ENCODE results near the gene NAA50.

NAA50 gene

DNA sequence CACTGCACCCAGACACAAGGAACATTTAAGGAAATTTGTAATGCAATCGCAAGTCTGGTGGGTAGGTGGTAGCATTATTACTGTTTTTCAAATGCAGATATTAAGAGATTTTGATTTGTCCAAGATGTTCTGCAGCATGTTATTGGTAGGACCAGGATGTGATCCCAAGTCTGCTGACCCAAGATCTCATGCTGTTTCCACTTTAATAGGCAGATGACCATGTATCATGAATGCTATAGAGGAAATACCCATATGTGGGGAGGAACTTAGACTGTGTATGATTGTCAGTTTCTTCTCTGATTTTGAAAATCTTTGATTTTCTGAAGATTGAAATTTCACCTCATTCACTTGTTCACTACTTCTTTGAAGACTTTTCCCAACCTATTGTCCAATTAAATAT, 29.5 kb upstream of the NAA50 start:
- ChIA-PET POLR2A (no interaction called here), CTCF (no interaction called here)
- TF ChIP-seq ELF4 (IDR thresholded peaks at IDR 0.05) (no peak), ZNF384 (IDR thresholded peaks at IDR 0.05) (no peak), SP1 (IDR thresholded peaks at IDR 0.05) (no peak), TARDBP (IDR thresholded peaks at IDR 0.05) (no peak), PKNOX1 (IDR thresholded peaks at IDR 0.05) (no peak), FOXM1 (IDR thresholded peaks at IDR 0.05; ENCODE audit: borderline replicate concordance) (no peak), SUZ12 (IDR thresholded peaks at IDR 0.05) (no peak), BHLHE40 (IDR thresholded peaks at IDR 0.05; ENCODE audit: borderline replicate concordance) (no peak), HDGF (IDR thresholded peaks at IDR 0.05; ENCODE audit: borderline replicate concordance) (no peak), CTBP1 (IDR thresholded peaks at IDR 0.05; ENCODE audit: borderline replicate concordance) (no peak), FOXA1 (IDR thresholded peaks at IDR 0.05) (no peak), LEF1 (IDR thresholded peaks at IDR 0.05; ENCODE audit: borderline replicate concordance) (no peak), FOXK2 (IDR thresholded peaks at IDR 0.05) (no peak), ARNT (IDR thresholded peaks at IDR 0.05) (no peak), NFRKB (IDR thresholded peaks at IDR 0.05) (no peak)

GRCh38 chr3:113773381-113773780, 27.3 kb upstream of the NAA50 start:
- POLR2A ChIA-PET, result no interaction called here
- no peak for TF ChIP-seq ELF4 (IDR thresholded peaks at IDR 0.05)
- TF ChIP-seq FOXK2 (IDR thresholded peaks at IDR 0.05), result no peak
- TF ChIP-seq BHLHE40 (IDR thresholded peaks at IDR 0.05; ENCODE audit: borderline replicate concordance), result no peak
- no peak for TF ChIP-seq TARDBP (IDR thresholded peaks at IDR 0.05)
- TF ChIP-seq HDGF (IDR thresholded peaks at IDR 0.05; ENCODE audit: borderline replicate concordance), result no peak
- no peak for TF ChIP-seq ARNT (IDR thresholded peaks at IDR 0.05)
- no peak for TF ChIP-seq FOXM1 (IDR thresholded peaks at IDR 0.05; ENCODE audit: borderline replicate concordance)
- TF ChIP-seq NFRKB (IDR thresholded peaks at IDR 0.05), result no peak
- CTCF ChIA-PET, result no interaction called here
- no peak for DNase-seq (ENCODE audit: extremely low spot score)

More for the DNA sequence above, 29.5 kb upstream of the NAA50 start:
- no peak for DNase-seq (ENCODE audit: extremely low spot score)

DNA sequence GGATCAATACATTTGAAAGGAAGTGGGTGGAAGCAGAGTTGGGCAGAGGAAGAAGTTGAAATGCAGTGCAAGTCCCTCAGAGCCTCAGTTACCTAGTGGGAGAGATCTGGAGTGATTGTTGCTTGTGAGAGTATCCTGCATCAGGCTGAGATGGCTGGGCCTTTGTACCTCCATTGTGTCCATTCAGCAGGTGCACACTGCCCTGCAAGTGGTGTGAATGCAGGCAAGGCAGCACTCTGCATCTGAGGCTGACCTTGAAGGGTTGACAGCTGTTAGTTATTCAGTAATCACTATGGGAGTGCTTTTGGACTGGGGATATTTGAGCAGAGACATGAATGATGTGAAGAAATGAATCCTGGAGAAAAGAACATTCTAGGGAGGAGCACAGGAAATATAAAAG, 25.9 kb upstream of the NAA50 start:
- ChIA-PET CTCF (no interaction called here), POLR2A (no interaction called here)
- TF ChIP-seq BHLHE40 (IDR thresholded peaks at IDR 0.05; ENCODE audit: borderline replicate concordance), result no peak
- TF ChIP-seq LEF1 (IDR thresholded peaks at IDR 0.05; ENCODE audit: borderline replicate concordance), result no peak
- no peak for TF ChIP-seq ARNT (IDR thresholded peaks at IDR 0.05)
- no peak for TF ChIP-seq SUZ12 (IDR thresholded peaks at IDR 0.05)
- no peak for DNase-seq (ENCODE audit: extremely low spot score)

GRCh38 chr3:113769551-113769950, 23.5 kb upstream of the NAA50 start:
- no peak for TF ChIP-seq FOXK2 (IDR thresholded peaks at IDR 0.05)
- TF ChIP-seq HDGF (IDR thresholded peaks at IDR 0.05; ENCODE audit: borderline replicate concordance), result no peak
- TF ChIP-seq ARNT (IDR thresholded peaks at IDR 0.05), result no peak
- no peak for TF ChIP-seq FOXA1 (IDR thresholded peaks at IDR 0.05)
- TF ChIP-seq FOXM1 (IDR thresholded peaks at IDR 0.05; ENCODE audit: borderline replicate concordance), result no peak
- no peak for TF ChIP-seq BHLHE40 (IDR thresholded peaks at IDR 0.05; ENCODE audit: borderline replicate concordance)
- TF ChIP-seq SUZ12 (IDR thresholded peaks at IDR 0.05), result no peak
- no peak for TF ChIP-seq L3MBTL2 (conservative IDR thresholded peaks at IDR 0.05)
- TF ChIP-seq LEF1 (IDR thresholded peaks at IDR 0.05; ENCODE audit: borderline replicate concordance), result no peak
- TF ChIP-seq CTBP1 (IDR thresholded peaks at IDR 0.05; ENCODE audit: borderline replicate concordance), result no peak
- no peak for TF ChIP-seq TARDBP (IDR thresholded peaks at IDR 0.05)
- TF ChIP-seq ELF4 (IDR thresholded peaks at IDR 0.05), result no peak
- TF ChIP-seq NFRKB (IDR thresholded peaks at IDR 0.05), result no peak
- TF ChIP-seq ZNF384 (IDR thresholded peaks at IDR 0.05), result no peak
- no peak for TF ChIP-seq PKNOX1 (IDR thresholded peaks at IDR 0.05)
- TF ChIP-seq SP1 (IDR thresholded peaks at IDR 0.05), result no peak
- ChIA-PET CTCF (interaction anchor here (1.4 kb wide), 1 partner anchor 24 kb away, joined by 4 read pairs; the partner anchor contains the start of gene NAA50), POLR2A (no interaction called here)
- DNase-seq (ENCODE audit: extremely low spot score), result no peak

DNA sequence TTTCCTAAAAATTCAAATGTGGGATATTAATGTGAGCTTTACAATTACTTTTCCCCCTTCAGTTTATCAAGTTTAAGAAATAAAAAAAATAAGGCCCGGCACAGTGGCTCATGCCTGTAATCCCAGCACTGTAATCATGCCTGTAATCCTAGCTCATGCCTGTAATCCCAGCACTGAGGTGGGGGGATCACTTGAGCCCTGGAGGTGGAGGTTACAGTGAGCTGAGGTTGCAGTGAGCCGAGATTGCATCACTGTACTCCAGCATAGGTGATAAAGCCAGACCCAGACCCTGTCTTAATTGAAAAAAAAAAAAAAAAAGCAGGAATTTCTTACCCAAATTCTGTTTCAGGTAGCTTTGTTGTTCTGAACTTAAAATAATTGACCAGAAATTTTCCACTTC, 18.6 kb upstream of the NAA50 start:
- no peak for DNase-seq (ENCODE audit: extremely low spot score)
- ChIA-PET CTCF (interaction anchor here (1.0 kb wide), 1 partner anchor 28 kb away, joined by 3 read pairs; no protein-coding TSS in a partner anchor), POLR2A (interaction anchor here (0.5 kb wide), 1 partner anchor 49 kb away, joined by 3 read pairs; no protein-coding TSS in a partner anchor)
- TF ChIP-seq SUZ12 (IDR thresholded peaks at IDR 0.05) (no peak), NFRKB (IDR thresholded peaks at IDR 0.05) (no peak), CTBP1 (IDR thresholded peaks at IDR 0.05; ENCODE audit: borderline replicate concordance) (no peak), ZNF384 (IDR thresholded peaks at IDR 0.05) (no peak), TARDBP (IDR thresholded peaks at IDR 0.05) (no peak), BHLHE40 (IDR thresholded peaks at IDR 0.05; ENCODE audit: borderline replicate concordance) (no peak), LEF1 (IDR thresholded peaks at IDR 0.05; ENCODE audit: borderline replicate concordance) (no peak), FOXM1 (IDR thresholded peaks at IDR 0.05; ENCODE audit: borderline replicate concordance) (no peak), ARNT (IDR thresholded peaks at IDR 0.05) (no peak), FOXA1 (IDR thresholded peaks at IDR 0.05) (no peak)

DNA sequence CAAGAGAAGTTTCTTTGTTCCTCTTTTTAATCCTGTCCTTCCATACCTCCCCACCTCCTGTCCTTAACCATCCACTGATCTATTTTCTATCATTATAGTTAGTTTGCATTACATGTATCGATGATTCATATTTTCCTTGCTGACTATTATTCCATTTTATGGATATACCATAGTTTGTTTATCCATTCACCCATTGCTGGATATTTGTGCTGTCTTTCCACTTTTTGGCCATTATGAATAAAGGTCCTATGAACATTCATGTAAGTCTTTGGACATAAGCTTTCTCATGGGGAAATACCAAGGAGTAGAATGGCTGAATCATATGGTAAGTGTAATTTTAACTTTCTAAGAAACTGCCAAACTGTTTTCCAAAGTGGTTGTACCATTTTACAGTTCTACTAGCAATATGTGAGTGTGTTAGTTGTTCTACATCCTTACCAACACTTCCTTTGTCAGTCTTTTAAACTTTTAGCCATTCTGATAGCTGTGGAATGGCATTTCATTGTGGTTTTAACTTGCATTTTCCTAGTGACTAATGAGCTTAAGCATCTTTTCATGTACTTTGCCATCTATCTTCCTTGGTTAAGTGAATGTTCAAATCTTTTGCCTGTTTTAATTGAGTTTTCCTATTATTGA, 12.5 kb upstream of the NAA50 start:
- ChIA-PET CTCF (no interaction called here), POLR2A (no interaction called here)
- DNase-seq (ENCODE audit: extremely low spot score), result no peak
- TF ChIP-seq HDGF (IDR thresholded peaks at IDR 0.05; ENCODE audit: borderline replicate concordance) (no peak), SUZ12 (IDR thresholded peaks at IDR 0.05) (no peak), ARNT (IDR thresholded peaks at IDR 0.05) (no peak), FOXM1 (IDR thresholded peaks at IDR 0.05; ENCODE audit: borderline replicate concordance) (no peak), ELF4 (IDR thresholded peaks at IDR 0.05) (no peak)

All from HEK293T (cell line).